Ecto neural progenitor cell (in vitro differentiated cells): ENCODE data around the gene ACP3.
"Not testable (repeated sequence)": the region's sequence is repeated elsewhere in the genome, so short reads cannot be mapped to it uniquely, and the experiment has no call there.

Source experiments
- DNase-seq: peaks from one replicate; pipeline ENCODE4 v3.0.0-alpha.2; 2018; ENCODE audit warnings: low spot score

The ACP3 gene, protein sequence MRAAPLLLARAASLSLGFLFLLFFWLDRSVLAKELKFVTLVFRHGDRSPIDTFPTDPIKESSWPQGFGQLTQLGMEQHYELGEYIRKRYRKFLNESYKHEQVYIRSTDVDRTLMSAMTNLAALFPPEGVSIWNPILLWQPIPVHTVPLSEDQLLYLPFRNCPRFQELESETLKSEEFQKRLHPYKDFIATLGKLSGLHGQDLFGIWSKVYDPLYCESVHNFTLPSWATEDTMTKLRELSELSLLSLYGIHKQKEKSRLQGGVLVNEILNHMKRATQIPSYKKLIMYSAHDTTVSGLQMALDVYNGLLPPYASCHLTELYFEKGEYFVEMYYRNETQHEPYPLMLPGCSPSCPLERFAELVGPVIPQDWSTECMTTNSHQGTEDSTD

DNA sequence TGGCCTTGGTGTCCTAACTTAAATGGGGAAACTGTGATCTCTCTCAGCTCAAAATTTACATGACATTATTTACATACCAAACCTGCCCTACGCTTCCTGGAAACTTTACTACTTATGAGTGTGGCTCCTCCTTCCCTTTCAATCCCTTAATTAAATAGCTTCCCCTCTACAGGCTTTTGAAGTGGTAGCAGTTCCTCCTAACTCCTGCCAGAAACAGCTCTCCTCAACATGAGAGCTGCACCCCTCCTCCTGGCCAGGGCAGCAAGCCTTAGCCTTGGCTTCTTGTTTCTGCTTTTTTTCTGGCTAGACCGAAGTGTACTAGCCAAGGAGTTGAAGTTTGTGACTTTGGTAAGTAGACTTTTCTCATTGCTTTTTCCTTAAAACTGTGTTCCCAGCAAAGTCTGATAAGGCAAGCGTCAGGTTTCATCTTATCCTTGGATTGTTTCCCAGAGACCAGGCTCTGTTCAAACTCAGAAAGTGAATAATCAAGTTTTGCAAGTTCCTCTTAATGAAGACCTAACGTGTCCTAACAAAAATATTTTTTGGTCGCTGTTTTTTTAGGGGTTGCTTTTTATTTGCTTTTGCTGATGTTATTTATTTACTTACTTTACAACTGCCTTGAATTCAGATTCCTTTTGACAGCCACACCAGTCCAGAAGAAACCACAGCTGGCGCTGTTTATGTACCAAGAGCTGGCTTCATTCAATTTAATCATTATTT lies at the start of gene ACP3:
ACP3 (plus strand) TSS at position 179 of the 720 bp plus-strand sequence; CDS start at position 229, 50 bp downstream.
- DNase-seq = no peak

DNA sequence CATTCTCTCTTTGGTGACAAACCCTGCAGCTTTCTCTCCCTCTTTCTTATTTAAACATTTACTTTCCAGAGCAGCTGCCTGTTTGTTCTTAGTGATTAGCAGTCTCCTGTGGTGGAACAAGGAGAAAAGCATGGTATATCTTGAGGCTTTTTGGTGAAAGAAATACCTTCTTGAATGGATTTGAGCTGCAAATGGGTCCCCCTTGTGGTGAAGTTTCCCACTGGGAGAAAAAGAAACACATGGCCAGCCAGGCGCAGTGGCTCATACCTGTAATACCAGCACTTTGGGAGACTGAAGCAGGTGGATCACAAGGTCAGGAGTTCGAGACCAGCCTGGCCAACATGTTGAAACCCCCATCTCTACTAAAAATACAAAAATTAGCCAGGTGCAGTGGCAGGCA lies 48.3 kb upstream of the ACP3 start:
- DNase-seq = no peak

DNA sequence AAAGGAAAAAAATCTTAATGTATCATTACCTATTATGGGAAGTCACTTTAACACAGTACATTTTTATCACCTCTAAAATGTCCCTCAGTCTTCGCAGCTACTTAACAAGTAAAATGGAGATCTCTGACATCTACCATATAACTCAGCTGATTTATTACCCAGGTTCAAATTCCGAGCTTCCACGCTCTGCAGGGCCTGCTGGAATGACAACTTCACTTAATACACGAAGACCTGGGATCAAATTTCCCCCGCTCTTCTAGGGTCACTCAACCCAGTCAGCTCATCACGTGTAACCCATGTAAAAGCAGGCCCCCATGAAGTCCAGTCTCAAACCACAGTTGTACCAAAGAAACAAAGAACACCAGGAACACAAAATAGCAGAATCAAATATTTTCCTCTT lies 44.2 kb upstream of the ACP3 start:
- DNase-seq = no peak

DNA sequence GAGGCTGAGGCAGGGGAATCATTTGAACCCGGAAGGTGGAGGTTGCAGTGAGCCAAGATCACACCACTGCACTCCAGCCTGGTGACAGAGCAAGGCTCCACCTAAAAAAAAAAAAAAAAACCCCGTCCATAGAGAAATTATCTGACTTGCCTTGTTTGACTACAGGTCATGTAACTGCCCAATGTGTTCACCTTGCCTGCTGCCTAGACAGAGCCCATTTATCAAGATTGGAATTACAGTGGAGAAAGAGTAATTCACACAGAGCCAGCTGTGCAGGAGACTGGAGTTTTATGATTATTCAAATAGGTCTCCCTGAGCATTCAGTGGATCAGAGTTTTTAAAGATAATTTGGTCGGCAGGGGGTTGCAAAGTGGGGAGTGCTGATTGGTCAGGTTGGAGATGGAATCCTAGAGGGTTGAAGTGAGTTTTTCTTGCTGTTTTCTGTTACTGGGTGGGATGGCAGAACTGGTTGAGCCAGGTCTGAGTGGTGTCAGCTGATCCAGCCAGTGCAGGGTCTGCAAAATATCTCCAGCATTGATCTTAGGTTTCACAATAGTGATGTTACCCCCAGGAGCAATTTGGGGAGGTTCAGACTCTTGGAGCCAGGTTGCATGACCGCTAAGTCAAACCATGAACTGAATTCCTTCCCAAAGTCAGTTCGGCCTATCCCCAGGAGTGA lies 40.8 kb upstream of the ACP3 start:
- no peak for DNase-seq

- no peak for DNase-seq
Observed at GRCh38 chr3:132279030-132279429, 38.2 kb upstream of the ACP3 start.

DNA sequence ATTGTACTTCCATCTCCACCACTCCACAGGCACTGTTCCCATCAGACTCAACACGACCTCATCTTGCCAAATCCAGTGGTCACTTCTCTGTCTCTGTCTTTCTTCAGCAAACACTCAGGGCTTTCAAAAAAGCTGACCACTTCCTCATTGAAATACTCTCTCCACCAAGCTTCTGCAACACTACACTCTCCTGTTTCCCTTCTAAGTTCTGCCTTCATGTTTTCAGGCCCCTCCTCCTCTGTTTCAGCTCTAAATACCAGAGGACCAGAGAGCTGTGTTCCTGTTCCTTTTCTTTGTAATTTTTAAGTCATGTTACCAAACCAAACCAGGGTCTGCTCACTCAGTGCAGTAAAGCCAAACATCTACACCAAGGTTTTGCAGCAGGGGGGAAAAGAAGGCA lies 33.8 kb upstream of the ACP3 start:
- no peak for DNase-seq

GRCh38 chr3:132283916-132284405 lies 33.2 kb upstream of the ACP3 start:
- DNase-seq = no peak

- no peak for DNase-seq
Observed at GRCh38 chr3:132284781-132285619, 32.2 kb upstream of the ACP3 start.

DNA sequence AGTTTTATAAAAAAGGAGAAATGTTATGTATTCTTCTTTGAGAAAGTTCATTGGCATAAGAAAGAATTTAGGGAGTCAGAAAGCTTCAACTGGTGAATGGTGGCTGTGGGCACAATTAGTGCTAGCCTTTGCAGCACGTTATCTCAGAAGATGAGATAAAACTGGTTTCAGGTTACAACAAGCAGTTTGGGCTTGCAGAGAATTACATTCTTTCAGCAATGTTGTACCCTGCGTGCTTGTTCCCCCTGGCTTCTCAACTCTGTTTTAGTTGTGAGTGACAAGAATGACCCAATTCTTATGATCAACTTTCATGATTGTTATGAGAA lies 31.6 kb upstream of the ACP3 start:
- DNase-seq = no peak

DNA sequence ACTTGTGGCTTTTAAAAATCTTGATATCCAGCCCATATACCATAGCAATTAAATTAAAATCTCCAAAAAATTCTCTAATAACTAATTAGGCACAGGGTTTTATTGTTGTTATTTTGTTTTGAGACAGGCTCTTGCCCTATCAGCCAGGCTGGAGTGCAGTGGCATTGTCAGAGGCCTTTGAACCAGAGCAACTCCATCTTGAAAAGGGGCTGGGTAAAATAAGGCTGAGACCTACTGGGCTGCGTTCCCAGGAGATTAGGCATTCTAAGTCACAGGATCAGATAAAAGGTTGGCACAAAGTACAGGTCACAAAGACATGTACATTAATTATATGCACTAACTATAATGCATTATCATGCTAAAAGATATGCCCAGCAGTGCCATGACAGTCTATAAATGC lies 31.2 kb upstream of the ACP3 start:
- no peak for DNase-seq

- DNase-seq = no peak
Observed at GRCh38 chr3:132288357-132288756, 28.9 kb upstream of the ACP3 start.

DNA sequence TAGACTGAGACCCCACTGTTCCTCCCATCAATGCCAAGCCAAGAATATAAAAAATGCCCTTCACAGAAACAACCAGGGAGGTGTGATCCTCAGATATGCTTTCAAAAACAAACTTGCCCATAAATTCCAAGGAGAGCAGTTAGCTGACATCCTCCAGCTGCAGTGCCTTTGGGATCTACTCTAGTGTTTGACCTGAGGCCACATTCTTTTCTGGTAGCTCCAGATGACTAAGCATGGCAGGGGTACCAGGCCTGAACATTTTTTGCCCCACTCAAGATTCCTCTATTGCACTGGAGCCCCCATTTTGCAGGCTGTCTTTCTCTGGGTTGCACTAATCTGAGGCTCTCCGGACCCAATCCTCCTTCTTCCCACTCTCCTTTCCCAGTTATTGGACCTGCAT lies 27.9 kb upstream of the ACP3 start:
- DNase-seq = no peak

- DNase-seq = no peak
Observed at GRCh38 chr3:132290833-132291232, 26.4 kb upstream of the ACP3 start.

- DNase-seq = no peak
Observed at GRCh38 chr3:132292042-132292441, 25.2 kb upstream of the ACP3 start.

DNA sequence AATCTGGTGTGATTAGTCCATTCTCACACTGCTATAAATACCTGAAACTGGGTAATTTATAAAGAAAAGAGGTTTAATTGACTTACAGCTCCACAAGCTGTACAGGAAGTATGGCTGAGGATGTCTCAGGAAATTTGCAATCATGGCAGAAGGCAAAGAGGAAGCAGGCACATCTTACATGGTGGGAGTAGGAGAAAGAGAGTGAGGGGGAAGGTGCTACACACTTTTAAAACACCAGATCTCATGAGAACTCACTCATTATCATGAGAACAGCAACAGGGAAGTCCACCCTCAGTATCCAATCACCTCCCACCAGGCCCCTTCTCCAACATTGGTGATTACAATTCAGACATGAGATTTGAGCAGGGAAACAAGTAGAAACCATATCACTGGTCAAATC lies 24.0 kb upstream of the ACP3 start:
- no peak for DNase-seq

GRCh38 chr3:132294906-132295305 lies 22.3 kb upstream of the ACP3 start:
- no peak for DNase-seq

DNA sequence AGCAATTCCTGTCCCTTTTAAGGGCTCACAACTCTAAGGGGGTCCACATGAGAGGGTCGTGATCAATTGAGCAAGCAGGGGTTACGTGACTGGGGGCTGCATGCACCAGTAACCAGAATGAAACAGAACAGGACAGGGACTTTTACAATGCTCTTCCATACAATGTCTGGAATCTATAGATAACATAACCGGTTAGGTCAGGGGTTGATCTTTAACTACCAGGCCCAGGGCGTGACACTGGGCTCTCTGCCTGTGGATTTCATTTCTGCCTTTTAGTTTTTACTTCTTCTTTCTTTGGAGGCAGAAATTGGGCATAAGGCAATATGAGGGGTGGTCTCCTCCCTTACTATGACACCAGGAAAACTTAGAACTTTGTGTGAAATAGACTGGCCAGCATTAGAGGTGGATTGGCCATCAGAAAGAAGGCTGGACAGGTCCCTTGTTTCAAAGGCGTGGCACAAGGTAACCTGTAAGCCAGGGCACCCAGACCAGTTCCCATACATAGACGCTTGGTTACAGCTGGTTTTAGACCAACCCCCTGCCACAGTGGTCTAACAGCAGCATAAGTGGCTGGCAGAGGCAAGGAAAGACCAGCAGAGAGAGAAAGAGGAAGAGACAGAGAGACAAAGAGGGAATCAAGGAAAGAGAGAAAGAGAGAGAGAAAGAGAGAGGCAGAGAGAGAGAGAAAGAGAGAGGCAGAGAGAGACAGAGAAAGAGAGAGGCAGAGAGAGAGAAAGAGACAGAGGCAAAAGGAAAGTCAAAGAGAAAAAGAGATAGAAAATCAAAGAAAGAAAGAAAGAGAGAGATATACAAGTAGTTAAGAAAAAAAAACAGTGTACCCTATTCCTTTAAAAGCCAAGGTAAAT lies 13.6 kb upstream of the ACP3 start:
- DNase-seq = not testable (repeated sequence)

DNA sequence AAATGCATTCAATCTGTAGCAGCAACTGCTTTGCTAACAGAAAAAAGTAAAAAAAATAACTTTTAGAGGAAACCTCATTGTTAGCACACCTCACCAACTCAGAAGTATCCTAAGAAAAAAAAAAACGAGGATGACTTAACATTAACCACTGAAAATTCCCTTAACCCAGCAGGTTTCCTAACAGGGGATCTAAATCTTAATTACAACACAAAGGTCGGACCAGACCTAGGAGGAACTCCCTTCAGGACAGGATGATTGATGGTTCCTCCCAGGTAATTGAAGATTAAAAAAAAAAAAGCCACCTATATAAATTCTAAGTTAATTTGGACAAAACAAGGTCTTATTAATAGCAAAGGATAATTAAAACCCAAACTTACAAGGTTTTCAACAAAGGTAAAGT lies 12.9 kb upstream of the ACP3 start:
- DNase-seq = not testable (repeated sequence)

- DNase-seq = not testable (repeated sequence)
Observed at GRCh38 chr3:132310057-132310456, 7.2 kb upstream of the ACP3 start.

GRCh38 chr3:132311316-132311715 lies 5.9 kb upstream of the ACP3 start:
- DNase-seq = no peak

GRCh38 chr3:132311841-132312240 lies 5.4 kb upstream of the ACP3 start:
- DNase-seq = no peak
